Measurements from ENCODE around the gene PLD4.
"Not testable (repeated sequence)": the region's sequence is repeated elsewhere in the genome, so short reads cannot be mapped to it uniquely, and the experiment has no call there.

Gene PLD4

DNA sequence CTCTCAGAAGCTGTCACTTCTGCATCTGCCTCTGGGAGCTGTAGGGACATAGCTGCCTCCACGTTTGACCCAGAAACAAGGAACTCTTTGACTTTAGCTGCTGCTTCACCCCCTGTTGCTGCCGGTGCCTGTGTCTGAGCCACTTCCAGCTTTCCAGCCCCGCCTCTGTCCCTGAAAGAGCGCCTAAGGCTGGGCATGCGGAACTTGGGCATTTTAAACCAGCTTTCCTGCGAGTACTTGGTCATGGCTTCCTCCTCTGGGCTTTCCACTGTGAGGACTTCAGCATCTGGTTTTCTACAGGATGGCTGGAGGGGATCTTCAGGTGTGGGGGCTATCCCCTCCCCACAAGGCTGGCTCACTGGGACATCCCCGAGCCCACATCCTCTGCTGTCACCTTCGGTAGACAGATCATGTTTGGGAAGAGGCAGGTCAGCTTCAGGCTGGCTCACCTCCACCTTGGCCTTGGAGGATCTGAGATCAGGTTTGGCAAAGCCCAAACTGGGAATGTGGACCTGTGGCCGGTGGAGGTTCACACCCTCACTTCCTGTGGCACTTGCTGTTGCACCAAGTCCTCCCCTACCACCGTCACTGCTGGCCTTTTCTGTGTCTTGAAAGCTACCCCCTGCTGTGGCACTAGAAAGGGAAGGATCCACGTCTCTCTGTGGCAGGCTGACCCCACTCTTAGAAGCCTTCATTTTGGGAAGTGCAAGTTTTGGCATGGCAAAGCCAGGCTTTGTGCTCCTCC lies 15.2 kb downstream of the PLD4 start:
- in situ Hi-C loops (cut with MboI; ENCODE audit: low sequenced_read_pairs), result no loop called here

DNA sequence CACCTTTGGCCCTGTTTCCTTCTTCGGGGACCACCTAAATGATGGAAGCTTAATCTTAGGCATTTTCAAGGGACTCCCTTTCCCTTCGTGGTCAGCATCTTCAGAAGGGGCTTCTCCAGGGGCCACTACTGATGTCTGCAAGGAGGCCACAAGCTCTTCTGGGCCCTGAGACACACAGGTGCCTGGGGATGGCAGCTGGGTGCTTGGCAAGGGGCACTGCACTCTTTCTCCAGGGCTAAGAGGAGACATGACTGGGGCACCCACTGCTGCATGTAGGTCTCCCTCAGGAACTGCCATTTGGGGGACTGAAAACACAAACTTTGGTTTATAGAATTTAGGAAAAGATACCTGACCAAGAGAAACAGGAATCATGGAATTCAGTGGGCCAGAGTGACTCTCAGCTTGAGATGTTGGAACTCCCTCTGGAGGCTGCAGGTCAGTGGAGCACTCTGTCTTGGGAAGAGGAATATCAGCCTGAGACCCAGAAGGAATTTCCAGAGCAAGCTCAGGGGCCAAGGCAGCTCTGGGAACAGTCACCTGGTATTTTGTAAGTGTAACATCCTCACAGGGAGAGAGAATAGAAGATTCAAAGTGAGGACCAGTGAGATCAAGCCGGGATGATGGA lies 16.0 kb downstream of the PLD4 start:
- in situ Hi-C loops (cut with MboI; ENCODE audit: low sequenced_read_pairs), result no loop called here

DNA sequence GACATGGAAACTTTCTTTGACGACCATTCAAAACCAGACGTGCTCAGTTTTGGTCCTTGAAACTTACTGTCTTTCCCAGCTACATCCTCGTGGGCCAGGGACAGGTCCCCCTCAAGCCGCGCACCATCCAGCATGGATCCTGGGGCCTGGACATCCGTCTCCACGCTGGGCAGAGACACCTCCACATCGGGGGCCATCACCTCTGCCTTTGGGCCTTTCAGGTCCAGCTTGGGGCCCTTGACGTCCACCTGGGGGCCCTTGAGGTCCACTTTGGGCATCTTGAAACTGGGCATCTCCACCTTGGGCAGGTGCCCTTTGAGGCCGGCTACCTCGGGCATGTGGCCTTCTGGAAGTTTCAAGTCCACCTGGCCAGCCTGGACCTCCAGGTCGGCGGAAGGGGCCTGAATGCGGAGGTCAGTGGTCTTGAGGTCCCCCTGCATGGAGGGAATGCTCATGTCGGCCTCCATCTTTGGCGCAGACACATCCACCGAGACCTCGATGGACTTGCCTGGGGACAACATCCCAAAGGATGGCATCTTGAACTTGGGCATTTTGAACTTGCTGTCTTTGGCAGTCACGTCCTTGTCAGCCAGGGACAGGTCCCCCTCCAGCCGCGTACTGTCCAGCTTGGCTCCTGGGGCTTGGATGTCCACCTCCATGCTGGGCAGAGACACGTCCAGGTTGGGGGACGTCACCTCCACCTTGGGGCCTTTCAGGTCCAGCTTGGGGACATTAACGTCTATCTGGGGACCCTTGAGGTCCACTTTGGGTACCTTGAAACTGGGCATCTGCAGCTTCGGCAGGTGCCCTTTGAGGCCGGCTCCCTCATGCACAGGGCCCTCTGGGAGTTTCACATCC lies 17.1 kb downstream of the PLD4 start:
- in situ Hi-C loops (cut with MboI; ENCODE audit: low sequenced_read_pairs), result no loop called here

DNA sequence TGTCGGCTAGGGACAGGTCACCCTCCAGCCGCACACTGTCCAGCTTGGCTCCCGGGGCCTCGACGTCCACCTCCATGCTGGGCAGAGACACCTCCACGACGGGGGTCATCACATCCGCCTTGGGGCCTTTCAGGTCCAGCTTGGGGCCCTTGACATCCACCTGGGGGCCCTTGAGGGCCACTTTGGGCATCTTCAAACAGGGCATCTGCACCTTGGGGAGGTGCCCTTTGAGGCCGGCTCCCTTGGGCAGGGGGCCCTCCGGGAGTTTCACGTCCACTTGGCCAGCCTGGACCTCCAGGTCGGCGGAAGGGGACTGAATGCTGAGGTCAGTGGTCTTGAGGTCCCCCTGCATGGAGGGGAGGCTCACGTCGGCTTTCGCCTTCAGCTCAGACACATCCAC lies 17.9 kb downstream of the PLD4 start:
- in situ Hi-C loops (cut with MboI; ENCODE audit: low sequenced_read_pairs), result no loop called here

DNA sequence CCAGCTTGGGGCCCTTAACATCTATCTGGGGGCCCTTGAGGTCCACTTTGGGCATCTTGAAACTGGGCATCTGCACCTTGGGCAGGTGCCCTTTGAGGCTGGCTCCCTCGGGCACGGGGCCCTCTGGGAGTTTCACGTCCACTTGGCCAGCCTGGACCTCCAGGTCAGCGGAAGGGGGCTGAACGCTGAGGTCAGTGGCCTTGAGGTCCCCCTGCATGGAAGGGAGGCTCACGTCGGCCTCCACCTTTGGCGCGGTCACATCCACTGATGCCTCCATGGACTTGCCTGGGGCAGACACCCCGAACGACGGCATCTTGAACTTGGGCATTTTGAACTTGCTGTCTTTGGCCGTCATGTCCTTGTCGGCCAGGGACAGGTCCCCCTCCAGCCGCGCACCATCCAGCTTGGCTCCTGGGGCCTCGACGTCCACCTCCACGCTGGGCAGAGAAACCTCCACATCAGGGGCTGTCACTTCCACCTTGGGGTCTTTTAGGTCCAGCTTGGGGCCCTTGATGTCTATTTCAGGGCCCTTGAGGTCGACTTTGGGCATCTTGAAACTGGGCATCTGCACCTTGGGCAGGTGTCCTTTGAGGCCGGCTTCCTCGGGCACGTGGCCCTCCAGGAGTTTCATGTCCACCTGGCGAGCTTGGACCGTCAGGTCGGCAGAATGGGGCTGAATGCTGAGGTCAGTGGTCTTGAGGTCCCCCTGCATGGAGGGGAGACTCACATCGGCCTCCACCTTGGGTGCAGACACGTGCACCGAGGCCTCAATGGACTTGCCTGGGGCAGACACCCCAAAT lies 18.7 kb downstream of the PLD4 start:
- in situ Hi-C loops (cut with MboI; ENCODE audit: low sequenced_read_pairs), result not testable (repeated sequence)

DNA sequence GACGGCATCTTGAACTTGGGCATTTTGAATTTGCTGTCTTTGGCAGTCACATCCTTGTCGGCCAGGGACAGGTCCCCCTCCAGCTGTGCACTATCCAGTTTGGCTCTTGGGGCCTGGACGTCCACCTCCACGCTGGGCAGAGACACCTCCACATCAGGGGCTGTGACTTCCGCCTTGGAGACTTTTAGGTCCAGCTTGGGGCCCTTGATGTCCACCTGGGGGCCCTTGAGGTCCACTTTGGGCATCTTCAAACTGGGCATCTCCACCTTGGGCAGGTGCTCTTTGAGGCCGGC lies 19.3 kb downstream of the PLD4 start:
- in situ Hi-C loops (cut with MboI; ENCODE audit: low sequenced_read_pairs), result not testable (repeated sequence)

DNA sequence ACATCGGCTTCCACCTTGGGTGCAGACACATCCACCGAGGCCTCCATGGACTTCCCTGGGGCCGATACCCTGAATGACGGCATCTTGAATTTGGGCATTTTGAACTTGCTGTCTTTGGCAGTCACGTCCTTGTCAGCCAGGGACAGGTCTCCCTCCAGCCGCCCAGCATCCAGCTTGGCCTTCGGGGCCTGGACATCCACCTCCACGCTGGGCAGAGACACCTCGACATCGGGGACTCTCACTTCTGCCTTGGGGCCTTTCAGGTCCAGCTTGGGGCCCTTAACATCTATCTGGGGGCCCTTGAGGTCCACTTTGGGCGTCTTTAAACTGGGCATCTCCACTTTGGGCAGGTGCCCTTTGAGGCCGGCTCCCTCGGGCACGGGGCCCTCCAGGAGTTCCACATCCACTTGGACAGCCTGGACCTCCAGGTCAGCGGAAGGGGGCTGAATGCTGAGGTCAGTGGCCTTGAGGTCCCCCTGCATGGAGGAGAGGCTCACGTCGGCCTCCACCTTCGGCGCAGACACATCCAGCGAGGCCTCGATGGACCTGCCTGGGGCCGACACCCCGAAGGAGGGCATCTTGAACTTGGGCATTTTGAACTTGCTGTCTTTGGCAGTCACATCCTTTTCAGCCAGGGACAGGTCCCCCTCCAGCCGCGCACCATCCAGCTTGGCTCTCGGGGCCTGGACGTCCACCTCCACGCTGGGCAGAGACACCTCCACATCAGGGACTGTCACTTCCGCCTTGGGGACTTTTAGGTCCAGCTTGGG lies 19.9 kb downstream of the PLD4 start:
- in situ Hi-C loops (cut with MboI; ENCODE audit: low sequenced_read_pairs), result not testable (repeated sequence)

DNA sequence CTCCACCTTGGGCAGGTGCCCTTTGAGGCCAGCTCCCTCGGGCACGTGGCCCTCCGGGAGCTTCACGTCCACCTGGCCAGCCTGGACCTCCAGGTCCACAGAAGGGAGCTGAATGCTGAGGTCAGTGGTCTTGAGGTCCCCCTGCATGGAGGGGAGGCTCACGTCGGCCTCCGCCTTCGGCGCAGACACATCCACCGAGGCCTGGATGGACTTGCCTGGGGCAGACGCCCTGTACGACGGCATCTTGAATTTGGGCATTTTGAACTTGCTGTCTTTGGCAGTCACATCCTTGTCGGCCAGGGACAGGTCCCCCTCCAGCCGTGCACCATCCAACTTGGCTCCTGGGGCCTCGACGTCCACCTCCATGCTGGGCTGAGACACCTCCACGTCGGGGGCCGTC lies 20.6 kb downstream of the PLD4 start:
- in situ Hi-C loops (cut with MboI; ENCODE audit: low sequenced_read_pairs), result not testable (repeated sequence)

DNA sequence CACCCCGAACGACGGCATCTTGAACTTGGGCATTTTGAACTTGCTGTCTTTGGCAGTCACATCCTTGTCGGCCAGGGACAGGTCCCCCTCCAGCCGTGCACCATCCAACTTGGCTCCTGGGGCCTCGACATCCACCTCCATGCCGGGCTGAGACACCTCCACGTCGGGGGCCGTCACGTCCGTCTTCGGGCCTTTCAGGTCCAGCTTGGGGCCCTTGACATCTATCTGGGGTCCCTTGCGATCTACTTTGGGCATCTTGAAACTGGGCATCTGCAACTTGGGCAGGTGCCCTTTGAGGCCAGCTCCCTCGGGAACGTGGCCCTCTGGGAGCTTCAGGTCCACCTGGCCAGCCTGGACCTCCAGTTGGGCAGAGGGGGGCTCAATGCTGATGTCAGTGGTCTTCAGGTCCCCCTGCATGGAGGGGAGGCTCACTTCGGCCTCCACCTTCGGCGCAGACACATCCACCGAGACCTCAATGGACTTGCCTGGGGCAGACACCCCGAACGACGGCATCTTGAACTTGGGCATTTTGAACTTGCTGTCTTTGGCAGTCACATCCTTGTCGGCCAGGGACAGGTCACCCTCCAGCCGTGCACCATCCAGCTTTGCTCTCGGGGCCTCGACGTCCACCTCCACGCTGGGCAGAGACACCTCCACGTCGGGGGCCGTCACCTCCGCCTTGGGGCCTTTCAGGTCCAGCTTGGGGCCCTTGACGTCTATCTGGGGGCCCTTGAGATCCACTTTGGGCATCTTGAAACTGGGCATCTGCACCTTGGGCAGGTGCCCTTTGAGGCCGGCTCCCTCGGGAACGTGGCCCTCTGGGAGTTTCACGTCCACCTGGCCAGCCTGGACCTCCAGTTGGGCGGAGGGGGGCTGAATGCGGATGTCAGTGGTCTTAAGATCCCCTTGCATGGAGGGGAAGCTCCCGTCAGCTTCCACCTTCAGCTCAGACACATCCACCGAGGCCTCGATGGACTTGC lies 21.6 kb downstream of the PLD4 start:
- in situ Hi-C loops (cut with MboI; ENCODE audit: low sequenced_read_pairs), result not testable (repeated sequence)

DNA sequence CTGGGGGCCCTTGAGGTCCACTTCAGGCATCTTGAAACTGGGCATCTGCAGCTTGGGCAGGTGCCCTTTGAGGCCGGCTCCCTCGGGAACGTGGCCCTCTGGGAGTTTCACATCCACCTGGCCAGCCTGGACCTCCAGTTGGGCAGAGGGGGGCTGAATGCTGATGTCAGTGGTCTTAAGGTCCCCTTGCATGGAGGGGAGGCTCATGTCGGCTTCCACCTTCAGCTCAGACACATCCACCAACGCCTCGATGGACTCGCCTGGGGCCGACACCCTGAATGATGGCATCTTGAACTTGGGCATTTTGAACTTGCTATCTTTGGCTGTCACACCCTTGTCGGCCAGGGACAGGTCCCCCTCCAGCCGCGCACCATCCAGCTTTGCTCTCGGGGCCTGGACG lies 22.5 kb downstream of the PLD4 start:
- in situ Hi-C loops (cut with MboI; ENCODE audit: low sequenced_read_pairs), result not testable (repeated sequence)

DNA sequence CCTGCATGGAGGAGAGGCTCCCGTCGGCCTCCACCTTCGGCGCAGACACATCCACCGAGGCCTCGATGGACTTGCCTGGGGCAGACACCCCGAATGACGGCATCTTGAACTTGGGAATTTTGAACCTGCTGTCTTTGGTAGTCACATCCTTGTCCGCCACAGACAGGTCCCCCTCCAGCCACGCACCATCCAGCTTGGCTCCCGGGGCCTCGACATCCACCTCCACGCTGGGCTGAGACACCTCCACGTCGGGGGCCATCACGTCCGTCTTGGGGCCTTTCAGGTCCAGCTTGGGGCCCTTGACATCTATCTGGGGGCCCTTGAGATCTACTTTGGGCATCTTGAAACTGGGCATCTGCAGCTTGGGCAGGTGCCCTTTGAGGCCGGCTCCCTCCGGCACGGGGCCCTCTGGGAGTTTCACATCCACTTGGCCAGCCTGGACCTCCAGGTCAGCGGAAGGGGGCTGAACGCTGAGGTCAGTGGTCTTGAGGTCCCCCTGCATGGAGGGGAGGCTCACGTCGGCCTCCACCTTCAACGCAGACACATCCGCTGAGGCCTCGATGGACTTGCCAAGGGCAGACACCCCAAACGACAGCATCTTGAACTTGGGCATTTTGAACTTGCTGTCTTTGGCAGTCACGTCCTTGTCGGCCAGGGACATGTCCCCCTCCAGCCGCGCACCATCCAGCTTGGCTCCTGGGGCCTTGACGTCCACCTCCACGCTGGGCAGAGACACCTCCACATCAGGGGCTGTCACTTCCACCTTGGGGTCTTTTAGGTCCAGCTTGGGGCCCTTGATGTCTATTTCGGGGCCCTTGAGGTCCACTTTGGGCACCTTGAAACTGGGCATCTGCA lies 23.4 kb downstream of the PLD4 start:
- in situ Hi-C loops (cut with MboI; ENCODE audit: low sequenced_read_pairs), result not testable (repeated sequence)

DNA sequence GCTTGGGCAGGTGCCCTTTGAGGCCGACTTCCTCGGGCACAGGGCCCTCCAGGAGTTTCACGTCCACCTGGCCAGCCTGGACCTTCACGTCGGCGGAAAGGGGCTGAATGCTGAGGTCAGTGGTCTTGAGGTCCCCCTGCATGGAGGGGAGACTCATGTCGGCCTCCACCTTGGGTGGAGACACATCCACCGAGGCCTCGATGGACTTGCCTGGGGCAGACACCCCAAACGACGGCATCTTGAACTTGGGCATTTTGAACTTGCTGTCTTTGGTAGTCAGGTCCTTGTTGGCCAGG lies 24.0 kb downstream of the PLD4 start:
- in situ Hi-C loops (cut with MboI; ENCODE audit: low sequenced_read_pairs), result no loop called here

DNA sequence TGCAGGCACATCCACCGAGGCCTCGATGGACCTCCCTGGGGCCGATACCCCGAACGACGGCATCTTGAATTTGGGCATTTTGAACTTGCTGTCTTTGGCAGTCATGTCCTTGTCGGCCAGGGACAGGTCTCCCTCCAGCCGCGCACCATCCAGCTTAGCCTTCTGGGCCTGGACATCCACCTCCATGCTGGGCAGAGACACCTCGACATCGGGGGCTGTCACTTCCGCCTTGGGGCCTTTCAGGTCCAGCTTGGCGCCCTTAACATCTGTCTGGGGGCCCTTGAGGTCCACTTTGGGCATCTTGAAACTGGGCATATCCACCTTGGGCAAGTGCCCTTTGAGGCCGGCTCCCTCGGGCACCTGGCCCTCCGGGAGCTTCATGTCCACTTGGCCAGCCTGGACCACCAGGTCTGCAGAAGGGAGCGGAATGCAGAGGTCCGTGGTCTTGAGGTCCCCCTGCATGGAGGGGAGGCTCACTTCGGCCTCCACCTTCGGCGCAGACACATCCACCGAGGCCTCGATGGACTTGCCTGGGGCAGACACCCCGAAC lies 24.8 kb downstream of the PLD4 start:
- in situ Hi-C loops (cut with MboI; ENCODE audit: low sequenced_read_pairs), result not testable (repeated sequence)

DNA sequence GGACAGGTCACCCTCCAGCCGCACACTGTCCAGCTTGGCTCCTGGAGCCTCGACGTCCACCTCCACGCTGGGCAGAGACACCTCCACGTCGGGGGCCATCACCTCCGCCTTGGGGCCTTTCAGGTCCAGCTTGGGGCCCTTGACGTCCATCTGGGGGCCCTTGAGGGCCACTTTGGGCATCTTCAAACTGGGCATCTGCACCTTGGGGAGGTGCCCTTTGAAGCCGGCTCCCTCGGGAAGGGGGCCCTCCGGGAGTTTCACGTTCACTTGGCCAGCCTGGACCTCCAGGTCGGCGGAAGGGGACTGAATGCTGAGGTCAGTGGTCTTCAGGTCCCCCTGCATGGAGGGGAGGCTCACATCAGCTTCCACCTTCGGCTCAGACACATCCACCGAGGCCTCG lies 25.3 kb downstream of the PLD4 start:
- in situ Hi-C loops (cut with MboI; ENCODE audit: low sequenced_read_pairs), result no loop called here

DNA sequence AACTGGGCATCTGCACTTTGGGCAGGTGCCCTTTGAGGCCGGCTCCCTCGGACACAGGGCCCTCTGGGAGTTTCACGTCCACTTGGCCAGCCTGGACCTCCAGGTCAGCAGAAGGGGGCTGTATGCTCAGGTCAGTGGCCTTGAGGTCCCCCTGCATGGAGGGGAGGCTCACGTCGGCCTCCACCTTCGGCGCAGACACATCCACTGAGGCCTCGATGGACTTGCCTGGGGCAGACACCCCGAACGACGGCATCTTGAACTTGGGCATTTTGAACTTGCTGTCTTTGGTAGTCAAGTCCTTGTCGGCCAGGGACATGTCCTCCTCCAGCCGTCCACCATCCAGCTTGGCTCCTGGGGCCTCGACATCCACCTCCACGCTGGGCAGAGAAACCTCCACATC lies 26.0 kb downstream of the PLD4 start:
- in situ Hi-C loops (cut with MboI; ENCODE audit: low sequenced_read_pairs), result not testable (repeated sequence)

DNA sequence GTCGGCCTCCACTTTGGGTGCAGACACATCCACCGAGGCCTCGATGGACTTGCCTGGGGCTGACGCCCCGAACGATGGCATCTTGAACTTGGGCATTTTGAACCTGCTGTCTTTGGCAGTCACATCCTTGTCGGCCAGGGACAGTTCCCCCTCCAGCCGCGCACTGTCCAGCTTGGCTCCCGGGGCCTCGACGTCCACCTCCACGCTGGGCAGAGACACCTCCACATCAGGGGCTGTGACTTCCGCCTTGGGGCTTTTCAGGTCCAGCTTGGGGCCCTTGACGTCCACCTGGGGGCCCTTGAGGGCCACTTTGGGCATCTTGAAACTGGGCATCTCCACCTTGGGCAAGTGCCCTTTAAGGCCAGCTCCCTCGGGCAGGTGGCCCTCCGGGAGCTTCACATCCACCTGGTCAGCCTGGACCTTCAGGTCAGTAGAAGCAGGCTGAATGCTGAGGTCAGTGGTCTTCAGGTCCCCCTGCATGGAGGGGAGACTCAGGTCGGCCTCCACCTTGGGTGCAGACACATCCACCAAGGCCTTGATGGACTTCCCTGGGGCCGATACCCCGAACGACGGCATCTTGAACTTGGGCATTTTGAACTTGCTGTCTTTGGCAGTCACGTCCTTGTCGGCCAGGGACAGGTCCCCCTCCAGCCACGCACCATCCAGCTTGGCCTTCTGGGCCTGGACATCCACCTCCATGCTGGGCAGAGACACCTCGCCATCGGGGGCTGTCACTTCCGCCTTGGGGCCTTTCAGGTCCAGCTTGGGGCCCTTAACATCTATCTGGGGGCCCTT lies 27.4 kb downstream of the PLD4 start:
- in situ Hi-C loops (cut with MboI; ENCODE audit: low sequenced_read_pairs), result not testable (repeated sequence)

DNA sequence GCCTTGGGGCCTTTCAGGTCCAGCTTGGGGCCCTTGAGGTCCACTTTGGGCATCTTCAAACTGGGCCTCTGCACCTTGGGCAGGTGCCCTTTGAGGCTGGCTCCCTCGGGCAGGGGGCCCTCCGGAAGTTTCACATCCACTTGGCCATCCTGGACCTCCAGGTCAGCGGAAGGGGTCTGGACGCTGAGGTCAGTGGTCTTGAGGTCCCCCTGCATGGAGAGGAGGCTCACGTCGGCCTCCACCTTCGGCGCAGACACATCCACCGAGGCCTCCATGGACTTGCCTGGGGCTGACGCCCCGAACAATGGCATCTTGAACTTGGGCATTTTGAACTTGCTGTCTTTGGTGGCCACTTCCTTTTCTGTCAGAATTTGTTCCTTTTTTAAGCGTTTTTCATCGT lies 28.4 kb downstream of the PLD4 start:
- in situ Hi-C loops (cut with MboI; ENCODE audit: low sequenced_read_pairs), result no loop called here
